K562 (cell line): Measurements from ENCODE around the gene SYPL2. TPM values are rescaled to one million over a fixed set of nuclear protein-coding genes. Genes with fewer than 3 reads are reported as not detected.
A peak's percentile ranks its signal among the peaks of the same experiment; 100 is the strongest.

Experiments used
- ARID2 ChIP-seq: fragments of 450-650 bp; IDR thresholded peaks from 2 replicates; pipeline ENCODE4 v1.6.1; 2017; ENCODE audit warnings: antibody characterized with exemption, mild to moderate bottlenecking
- GTF3C2 ChIP-seq: IDR thresholded peaks from 3 replicates; pipeline ENCODE4 v1.6.1; 2011; ENCODE audit warnings: borderline replicate concordance, mild to moderate bottlenecking, moderate library complexity; ENCODE audit not compliant: insufficient read length; ENCODE audit errors: extremely low read depth
- HLTF ChIP-seq: fragments of 450-650 bp; IDR thresholded peaks from 2 replicates; pipeline ENCODE4 v1.6.1; 2016
- KAT2B ChIP-seq: IDR thresholded peaks from one replicate; pipeline ENCODE4 v1.6.1; 2012; ENCODE audit warnings: low read depth, mild to moderate bottlenecking, control low read depth, inconsistent platforms, low read length, moderate library complexity
- LARP7 ChIP-seq: fragments of 450-650 bp; IDR thresholded peaks from 2 replicates; pipeline ENCODE4 v1.6.1; 2016
- XRCC5 ChIP-seq: fragments of 200-400 bp; formaldehyde crosslinking; IDR thresholded peaks from 2 replicates; pipeline ENCODE4 v1.6.1; 2017; ENCODE audit warnings: low read depth, mild to moderate bottlenecking, low read length
- ZBTB40 ChIP-seq, 2 experiments: fragments of 450-650 bp in 1 of 2; sonication (generic) in 1 of 2; formaldehyde crosslinking in 1 of 2; IDR thresholded peaks; 2 replicates each; pipeline versions ENCODE4 v1.7.1 to v1.9.0; 2016 to 2022; ENCODE audit warnings: inconsistent platforms in 1 of 2, mild to moderate bottlenecking in 1 of 2, missing genetic modification reagents in 1 of 2
- ZNF282 ChIP-seq: sonication (generic); formaldehyde crosslinking; IDR thresholded peaks from 2 replicates; pipeline ENCODE4 v1.8.1; 2023; ENCODE audit warnings: missing genetic modification reagents
- ZNF384 ChIP-seq: IDR thresholded peaks from 2 replicates; pipeline ENCODE4 v1.6.1; 2012; ENCODE audit warnings: low read depth, low read length, improper control_type of control experiment
- ZNF830 ChIP-seq: fragments of 250-450 bp; sonication (Bioruptor Pico); IDR thresholded peaks from 2 replicates; pipeline ENCODE4 v1.5.0; 2021; ENCODE audit warnings: mild to moderate bottlenecking
- polyA plus RNA-seq, 8 experiments: library from polyadenylated mRNA; depleted of rRNA in 4 of 8; stranded (reverse) in 5 of 8; unstranded in 3 of 8; fragments of >200 nt; fragmentation: Nextera tagmentation in 2 of 8; fragmentation: Illumina TruSeq in 1 of 8; extraction: Ambion mirVana in 2 of 8; extraction: Trizol in 1 of 8; gene quantifications; 2 replicates each; pipeline versions ENCODE4 v1.2.1 to v1.2.3, GENCODE V29; 2011 to 2014; ENCODE audit warnings: inconsistent platforms in 1 of 8, missing spikeins in 1 of 8
- total RNA-seq, 7 experiments: library from RNA; depleted of rRNA in 6 of 7; stranded (reverse); fragments of >200 nt in 6 of 7; fragmentation: Illumina TruSeq in 2 of 7; extraction: Trizol in 2 of 7; gene quantifications; 2 replicates each; pipeline versions ENCODE4 v1.2.1 to v1.2.3, GENCODE V29; 2011 to 2021; ENCODE audit warnings: low replicate concordance in 1 of 7
- TF ChIP-seq, protein P1 (sequence below): sonication (generic); formaldehyde crosslinking; IDR thresholded peaks from 2 replicates; pipeline ENCODE4 v1.8.1; 2023; ENCODE audit warnings: mild to moderate bottlenecking, missing genetic modification reagents
- TF ChIP-seq, protein P2 (sequence below): fragments of 200-400 bp; formaldehyde crosslinking; IDR thresholded peaks from 2 replicates; pipeline ENCODE4 v1.6.1; 2017; ENCODE audit warnings: mild to moderate bottlenecking, low read depth, low read length, moderate library complexity

The SYPL2 gene
- total and polyA plus RNA-seq, 9 of the 15 experiments (the other 6 are each of a cell fraction or from before 2014, with no cell fraction given), result 0.03 to 0.20 (median 0.07) TPM; not detected in 2

- TF ChIP-seq, protein P1, sequence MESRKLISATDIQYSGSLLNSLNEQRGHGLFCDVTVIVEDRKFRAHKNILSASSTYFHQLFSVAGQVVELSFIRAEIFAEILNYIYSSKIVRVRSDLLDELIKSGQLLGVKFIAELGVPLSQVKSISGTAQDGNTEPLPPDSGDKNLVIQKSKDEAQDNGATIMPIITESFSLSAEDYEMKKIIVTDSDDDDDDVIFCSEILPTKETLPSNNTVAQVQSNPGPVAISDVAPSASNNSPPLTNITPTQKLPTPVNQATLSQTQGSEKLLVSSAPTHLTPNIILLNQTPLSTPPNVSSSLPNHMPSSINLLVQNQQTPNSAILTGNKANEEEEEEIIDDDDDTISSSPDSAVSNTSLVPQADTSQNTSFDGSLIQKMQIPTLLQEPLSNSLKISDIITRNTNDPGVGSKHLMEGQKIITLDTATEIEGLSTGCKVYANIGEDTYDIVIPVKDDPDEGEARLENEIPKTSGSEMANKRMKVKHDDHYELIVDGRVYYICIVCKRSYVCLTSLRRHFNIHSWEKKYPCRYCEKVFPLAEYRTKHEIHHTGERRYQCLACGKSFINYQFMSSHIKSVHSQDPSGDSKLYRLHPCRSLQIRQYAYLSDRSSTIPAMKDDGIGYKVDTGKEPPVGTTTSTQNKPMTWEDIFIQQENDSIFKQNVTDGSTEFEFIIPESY (CRISPR knock-in tag), result no peak
- TF ChIP-seq HLTF, result 0 out of 2 replicates have a peak, but pooled peaks have one; percentile 40
- TF ChIP-seq, protein P2, sequence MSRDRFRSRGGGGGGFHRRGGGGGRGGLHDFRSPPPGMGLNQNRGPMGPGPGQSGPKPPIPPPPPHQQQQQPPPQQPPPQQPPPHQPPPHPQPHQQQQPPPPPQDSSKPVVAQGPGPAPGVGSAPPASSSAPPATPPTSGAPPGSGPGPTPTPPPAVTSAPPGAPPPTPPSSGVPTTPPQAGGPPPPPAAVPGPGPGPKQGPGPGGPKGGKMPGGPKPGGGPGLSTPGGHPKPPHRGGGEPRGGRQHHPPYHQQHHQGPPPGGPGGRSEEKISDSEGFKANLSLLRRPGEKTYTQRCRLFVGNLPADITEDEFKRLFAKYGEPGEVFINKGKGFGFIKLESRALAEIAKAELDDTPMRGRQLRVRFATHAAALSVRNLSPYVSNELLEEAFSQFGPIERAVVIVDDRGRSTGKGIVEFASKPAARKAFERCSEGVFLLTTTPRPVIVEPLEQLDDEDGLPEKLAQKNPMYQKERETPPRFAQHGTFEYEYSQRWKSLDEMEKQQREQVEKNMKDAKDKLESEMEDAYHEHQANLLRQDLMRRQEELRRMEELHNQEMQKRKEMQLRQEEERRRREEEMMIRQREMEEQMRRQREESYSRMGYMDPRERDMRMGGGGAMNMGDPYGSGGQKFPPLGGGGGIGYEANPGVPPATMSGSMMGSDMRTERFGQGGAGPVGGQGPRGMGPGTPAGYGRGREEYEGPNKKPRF, result no peak
- TF ChIP-seq GTF3C2, result no peak
- no peak for TF ChIP-seq XRCC5
- TF ChIP-seq ZNF384, result no peak
- no peak for TF ChIP-seq ZNF830 (CRISPR knock-in tag)
- 0 out of 2 replicates have a peak, but pooled peaks have one; percentile 29 for TF ChIP-seq ZBTB40 (IDR thresholded peaks at IDR 0.05)
- TF ChIP-seq ZBTB40 (CRISPR knock-in tag; IDR thresholded peaks at IDR 0.05), result no peak
- TF ChIP-seq ARID2, result no peak
- no peak for TF ChIP-seq KAT2B
- no peak for TF ChIP-seq ZNF282 (CRISPR knock-in tag)
- peak; percentile 2; the same call in 1 of the 2 replicates for TF ChIP-seq LARP7
Measured at GRCh38 chr1:109484519-109484975, 18.2 kb downstream of the SYPL2 start (continued).
